Esophagus (tissue), 2 donors: ENCODE results near the gene ABR. TPM values are rescaled to one million over a fixed set of nuclear protein-coding genes. Genes with fewer than 3 reads are reported as not detected.
"Not testable (repeated sequence)": the region's sequence is repeated elsewhere in the genome, so short reads cannot be mapped to it uniquely, and the experiment has no call there.

ENCODE experiments used
- H3K27ac ChIP-seq, 2 donors: one replicate each; pipeline ENCODE4 v1.5.1; 2013; ENCODE audit warnings: low read depth in 2 of 2, mild to moderate bottlenecking in 2 of 2, inconsistent platforms in 1 of 2, low read length in 1 of 2, moderate library complexity in 1 of 2
- H3K27me3 ChIP-seq, 2 donors: one replicate each; pipeline ENCODE4 v1.6.1; 2013; ENCODE audit warnings: low read length in 2 of 2, control low read depth in 1 of 2, mild to moderate bottlenecking in 1 of 2; ENCODE audit not compliant: insufficient read depth in 2 of 2, control insufficient read depth in 1 of 2
- H3K36me3 ChIP-seq, 2 donors: one replicate each; pipeline ENCODE4 v1.6.1; 2013; ENCODE audit warnings: low read length in 1 of 2; ENCODE audit not compliant: control insufficient read depth in 2 of 2, insufficient read depth in 2 of 2
- H3K4me1 ChIP-seq, 2 donors: one replicate each; pipeline ENCODE4 v1.6.1; 2013; ENCODE audit warnings: low read length in 1 of 2; ENCODE audit not compliant: control insufficient read depth in 2 of 2, insufficient read depth in 2 of 2
- H3K4me3 ChIP-seq, 2 donors: one replicate each; pipeline ENCODE4 v1.5.1; 2013; ENCODE audit warnings: low read length in 2 of 2, mild to moderate bottlenecking in 2 of 2, low read depth in 1 of 2, moderate library complexity in 1 of 2
- H3K9me3 ChIP-seq, 2 donors: one replicate each; pipeline ENCODE4 v1.6.1; 2013; ENCODE audit warnings: mild to moderate bottlenecking in 2 of 2, low read depth in 1 of 2, low read length in 1 of 2, moderate library complexity in 1 of 2; ENCODE audit not compliant: control insufficient read depth in 2 of 2, insufficient read depth in 1 of 2
- WGBS, 2 donors: extraction: QIAGEN DNeasy Blood & Tissue Kit; methylation state at CpG; one replicate each; pipeline ENCODE4 v1.1.7; 2013; 5-methylcytosine and 5-hydroxymethylcytosine counted together
- polyA plus RNA-seq, 2 donors: library from polyadenylated mRNA; stranded (reverse); fragments of 200-250 nt; gene quantifications; one replicate each; pipeline ENCODE4 v1.2.3, GENCODE V29; 2013
- donor health status: healthy with polysubstance abuse.
- donor health status: Bipolar disorder and iron deficiency.

Gene ABR
- polyA plus RNA-seq, 2 donors, result 48.6 to 57.7 TPM

DNA sequence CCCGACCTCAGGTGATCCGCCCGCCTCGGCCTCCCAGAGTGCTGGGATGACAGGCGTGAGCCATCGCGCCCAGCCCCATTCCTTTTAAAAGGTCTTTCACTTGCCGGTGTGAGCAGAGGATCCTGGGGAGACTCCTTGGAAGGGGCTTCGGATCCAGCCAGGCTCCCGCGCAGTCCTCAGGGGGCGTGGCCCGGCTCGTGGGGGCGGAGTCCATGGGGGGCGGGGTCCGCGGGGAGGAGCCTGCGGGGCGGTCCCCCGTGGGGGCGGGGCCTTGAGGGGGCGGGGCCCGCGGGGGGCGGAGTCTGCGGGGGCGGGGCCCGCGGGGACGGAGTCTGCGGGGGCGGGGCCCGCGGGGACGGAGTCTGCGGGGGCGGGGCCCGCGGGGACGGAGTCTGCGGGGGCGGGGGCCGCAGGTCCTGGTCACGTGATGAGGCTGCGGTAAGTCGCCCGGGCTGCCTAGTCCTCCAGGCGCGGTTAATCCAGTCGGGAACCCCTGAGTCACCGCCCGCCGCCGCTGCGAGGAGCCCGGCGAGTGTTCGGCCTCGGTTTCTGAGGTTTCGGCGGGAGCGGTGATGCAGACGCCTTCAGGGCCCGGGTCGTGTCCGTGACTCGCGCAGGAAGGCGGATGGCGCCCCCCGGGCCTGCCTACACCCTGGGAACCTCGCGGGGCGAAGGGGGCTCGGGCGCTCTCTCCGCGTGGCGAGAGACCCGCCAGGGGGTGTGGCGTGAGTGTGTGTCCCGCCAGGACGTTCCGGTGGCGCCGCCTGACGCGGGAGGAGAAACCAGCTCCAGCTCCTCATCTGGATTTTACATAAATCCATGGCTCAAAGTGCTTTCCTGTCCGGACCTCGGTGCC lies 23.6 kb upstream of the ABR start:
- peak overlapping the region; percentile 53 to 69 for H3K27ac ChIP-seq
- H3K9me3 ChIP-seq, result no peaks in the 10 kb centered on the region
- H3K27me3 ChIP-seq, result no peaks in the 10 kb centered on the region
- no peaks in the 10 kb centered on the region for H3K36me3 ChIP-seq
- peak overlapping the region; percentile 46 to 54 for H3K4me3 ChIP-seq
- H3K4me1 ChIP-seq, result peaks cover 3 to 6% of the 10 kb centered on the region in 2 donors
- 9 to 11% methylated on average over 51 to 90 of the region's 91 CpGs for WGBS, 2 donors

- H3K27me3 ChIP-seq, result no peaks in the 10 kb centered on the region
- 86 to 91% methylated on average over 5 of the region's 5 CpGs for WGBS, 2 donors
- no peak overlapping the region for H3K27ac ChIP-seq
- no peaks in the 10 kb centered on the region for H3K36me3 ChIP-seq
- peaks cover 3 to 6% of the 10 kb centered on the region in 2 donors for H3K4me1 ChIP-seq
- no peak overlapping the region for H3K4me3 ChIP-seq
- H3K9me3 ChIP-seq, result no peaks in the 10 kb centered on the region
Observed at GRCh38 chr17:1202291-1202690, 22.5 kb upstream of the ABR start.

DNA sequence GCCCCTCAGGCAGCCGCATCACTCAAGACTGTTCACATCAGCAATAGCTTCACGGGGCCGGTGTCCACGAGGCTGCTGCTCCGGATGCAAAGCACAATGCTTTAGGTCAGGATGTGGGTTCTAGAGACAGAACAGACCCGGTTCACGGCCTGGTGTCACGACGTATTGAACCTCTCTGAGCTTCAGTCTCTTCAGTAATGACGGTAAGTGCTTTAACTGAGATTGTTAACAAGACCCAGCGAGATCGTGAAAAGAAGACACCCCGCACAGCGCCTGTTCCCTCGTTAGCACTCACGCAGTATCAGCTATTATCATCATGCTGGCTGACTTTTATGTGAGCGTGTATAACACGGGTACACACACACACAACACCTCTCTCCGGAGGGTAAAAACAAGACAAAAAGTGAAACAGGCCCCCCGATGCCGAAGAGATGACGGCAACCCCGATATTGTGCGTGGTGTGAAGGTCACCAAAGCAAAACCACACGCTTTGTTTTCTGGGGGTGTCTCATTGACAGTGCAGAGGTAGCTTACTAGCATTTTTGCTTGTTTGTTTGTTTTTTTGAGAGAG lies 21.4 kb upstream of the ABR start:
- no peak overlapping the region for H3K4me3 ChIP-seq
- WGBS, 2 donors, result 72 to 73% methylated on average over 25 of the region's 25 CpGs
- peak overlapping the region in 1 of 2 donors; percentile 24 for H3K27ac ChIP-seq
- no peaks in the 10 kb centered on the region for H3K27me3 ChIP-seq
- no peaks in the 10 kb centered on the region for H3K36me3 ChIP-seq
- H3K4me1 ChIP-seq, result peaks cover 3 to 6% of the 10 kb centered on the region in 2 donors
- no peaks in the 10 kb centered on the region for H3K9me3 ChIP-seq

DNA sequence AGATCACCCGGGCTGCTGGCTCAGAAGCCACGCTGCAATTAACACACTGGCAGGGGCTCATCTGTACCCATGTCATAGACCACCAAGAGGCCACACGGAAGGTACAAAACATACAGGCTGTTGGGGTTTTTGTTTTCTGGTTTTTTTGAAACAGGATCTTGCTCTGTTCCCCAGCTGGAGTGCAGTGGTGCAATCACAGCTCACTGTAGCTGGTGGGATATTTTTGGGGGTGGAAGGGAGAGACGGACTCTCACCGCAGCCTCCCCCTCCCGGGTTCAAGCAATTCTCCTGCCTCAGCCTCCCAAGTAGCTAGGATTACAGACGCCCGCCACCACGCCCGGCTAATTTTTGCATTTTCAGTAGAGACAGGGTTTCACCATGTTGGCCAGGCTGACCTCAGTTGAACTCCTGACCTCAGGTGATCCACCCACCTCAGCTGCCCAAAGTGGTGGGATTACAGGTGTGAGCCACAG lies 19.5 kb upstream of the ABR start:
- not testable (repeated sequence) for H3K27me3 ChIP-seq, H3K27ac ChIP-seq, H3K4me3 ChIP-seq, H3K9me3 ChIP-seq, H3K36me3 ChIP-seq, H3K4me1 ChIP-seq
- WGBS, 2 donors, result 66 to 74% methylated on average over 10 of the region's 10 CpGs

DNA sequence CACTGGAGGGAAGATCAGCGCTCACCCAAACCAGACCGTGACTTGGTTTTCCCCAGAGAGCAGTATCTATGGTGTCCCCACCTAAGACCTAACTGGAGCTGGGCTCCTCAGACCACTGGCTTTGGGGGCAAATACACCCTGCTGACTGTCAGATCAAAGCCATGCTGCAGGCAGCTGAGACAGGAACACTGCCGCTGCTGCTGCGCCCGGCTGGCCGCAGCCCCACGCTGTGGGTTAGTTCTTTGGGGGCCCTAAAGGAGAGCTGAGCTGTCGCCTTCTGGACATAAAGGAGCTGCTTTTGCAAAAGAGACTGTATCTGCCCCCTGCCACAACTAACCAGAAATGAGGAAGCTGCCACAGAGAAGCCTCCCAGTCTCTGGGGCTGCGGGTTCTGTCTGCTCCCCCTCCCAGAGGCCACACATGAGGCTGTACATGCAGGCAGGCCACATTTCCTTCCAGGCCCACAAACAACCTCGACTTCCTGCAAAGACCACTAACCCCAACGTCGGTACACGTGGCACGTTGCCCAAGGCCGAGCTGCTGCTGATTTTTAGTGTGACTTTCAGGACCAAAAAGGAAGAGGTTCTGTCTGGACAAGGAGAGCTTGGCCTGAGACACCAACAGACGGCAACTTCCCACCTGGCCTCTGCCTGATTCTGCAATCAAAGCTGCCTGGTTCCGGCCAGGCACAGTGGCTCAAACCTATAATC lies 18.2 kb upstream of the ABR start:
- H3K4me3 ChIP-seq, result no peak overlapping the region
- no peaks in the 10 kb centered on the region for H3K9me3 ChIP-seq
- H3K4me1 ChIP-seq, result peaks cover 0 to 2% of the 10 kb centered on the region in 2 donors
- WGBS, 2 donors, result 43 to 48% methylated on average over 17 of the region's 17 CpGs
- H3K27me3 ChIP-seq, result no peaks in the 10 kb centered on the region
- no peaks in the 10 kb centered on the region for H3K36me3 ChIP-seq
- H3K27ac ChIP-seq, result peak overlapping the region; percentile 8 to 20

DNA sequence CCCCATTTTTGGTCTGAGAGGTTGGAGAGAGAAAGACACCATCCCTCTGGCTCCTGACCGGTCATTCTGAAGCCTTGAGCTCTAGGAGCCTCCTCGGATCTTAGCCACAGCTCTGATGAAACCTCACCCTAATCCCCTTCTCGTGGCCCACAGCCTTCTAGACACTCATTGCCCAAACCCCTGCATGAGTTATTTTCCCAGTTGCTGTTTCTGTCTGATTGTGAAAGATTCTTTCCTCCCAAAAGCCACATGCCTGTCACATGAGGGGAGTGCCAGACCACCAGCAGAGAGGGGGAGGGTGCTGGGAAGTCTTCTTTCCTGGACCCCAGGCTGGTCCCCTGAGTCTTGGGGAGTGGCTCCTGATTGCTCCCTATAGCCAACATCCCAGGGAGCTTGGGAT lies 17.6 kb upstream of the ABR start:
- Histone ChIP-seq H3K4me1 (peaks cover 0 to 2% of the 10 kb centered on the region in 2 donors), H3K27ac (peak overlapping the region; percentile 20 to 36), H3K9me3 (no peaks in the 10 kb centered on the region), H3K36me3 (no peaks in the 10 kb centered on the region), H3K27me3 (no peaks in the 10 kb centered on the region), H3K4me3 (no peak overlapping the region)
- 58 to 70% methylated on average over 3 of the region's 3 CpGs for WGBS, 2 donors

DNA sequence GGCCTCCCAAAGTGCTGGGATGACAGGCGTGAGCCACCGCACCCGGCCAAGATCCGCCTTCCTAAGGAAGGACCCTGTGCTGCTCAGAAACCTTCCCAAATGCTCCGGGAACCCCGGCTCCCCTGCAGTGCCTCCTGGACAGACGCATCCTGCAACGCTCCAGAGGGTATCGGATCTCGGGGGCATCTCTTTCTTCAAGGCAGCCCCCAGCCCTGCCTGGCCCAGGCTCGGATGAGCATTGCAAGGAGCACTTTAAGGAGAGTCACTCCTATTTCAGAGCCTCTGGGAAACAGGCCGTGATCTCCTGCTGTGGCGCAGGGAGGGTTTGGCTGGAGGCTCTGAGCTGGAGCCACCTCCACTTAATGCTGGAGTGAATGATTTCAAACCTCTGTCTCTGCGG lies 17.2 kb upstream of the ABR start:
- Histone ChIP-seq H3K27ac (peak overlapping the region in 1 of 2 donors; percentile 17), H3K4me3 (no peak overlapping the region), H3K27me3 (no peaks in the 10 kb centered on the region), H3K9me3 (no peaks in the 10 kb centered on the region), H3K4me1 (peaks cover 0 to 2% of the 10 kb centered on the region in 2 donors), H3K36me3 (no peaks in the 10 kb centered on the region)
- 82 to 92% methylated on average over 14 of the region's 14 CpGs for WGBS, 2 donors

- H3K4me3 ChIP-seq, result no peak overlapping the region
- no peaks in the 10 kb centered on the region for H3K36me3 ChIP-seq
- 77 to 83% methylated on average over 31 of the region's 31 CpGs for whole genome bisulfite sequencing, 2 donors
- no peaks in the 10 kb centered on the region for H3K4me1 ChIP-seq
- H3K27me3 ChIP-seq, result no peaks in the 10 kb centered on the region
- H3K9me3 ChIP-seq, result no peaks in the 10 kb centered on the region
- H3K27ac ChIP-seq, result no peak overlapping the region
Observed at GRCh38 chr17:1192911-1193699, 13.3 kb upstream of the ABR start.

GRCh38 chr17:1190751-1191331 lies 11.1 kb upstream of the ABR start:
- Histone ChIP-seq H3K4me3 (no peak overlapping the region), H3K9me3 (no peaks in the 10 kb centered on the region), H3K36me3 (no peaks in the 10 kb centered on the region), H3K4me1 (peaks cover 4 to 10% of the 10 kb centered on the region in 2 donors), H3K27ac (no peak overlapping the region), H3K27me3 (no peaks in the 10 kb centered on the region)
- WGBS, 2 donors, result 46 to 61% methylated on average over 25 of the region's 25 CpGs
